OCI-LY1 (cell line): Measurements from ENCODE around the gene MRGPRF.

Experiments
- CTCF ChIP-seq: fragments of 200-600 bp; sonication (generic), shearing (Covaris generic); IDR thresholded peaks from 2 replicates; pipeline ENCODE4 v1.5.1; 2017; ENCODE audit warnings: mild to moderate bottlenecking, antibody characterized with exemption, low read length, moderate library complexity, mixed read lengths
- EZH2 ChIP-seq: fragments of 200-600 bp; sonication (generic), shearing (Covaris generic); IDR thresholded peaks from 2 replicates; pipeline ENCODE4 v1.8.0; 2017; ENCODE audit warnings: borderline replicate concordance, mixed run types, mild to moderate bottlenecking, antibody characterized with exemption, low read length, moderate library complexity, mixed read lengths

DNA sequence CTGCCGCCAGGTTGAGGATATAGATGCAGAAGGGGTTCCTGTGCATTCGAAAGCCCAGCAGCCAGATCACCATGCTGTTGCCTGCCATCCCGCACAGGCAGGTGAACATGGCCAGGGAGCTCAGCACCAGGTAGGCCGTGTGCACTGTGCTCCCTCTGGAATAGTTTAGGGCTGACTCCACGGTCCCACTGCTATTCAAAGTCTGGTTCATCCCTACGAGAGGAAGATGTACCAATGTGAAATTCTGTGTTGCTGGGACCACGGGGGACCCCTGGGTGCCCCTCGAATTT lies 32.3 kb downstream of the MRGPRF start, which contains the start of gene MRGPRD:
- TF ChIP-seq CTCF (no peak), EZH2 (no peak)
